GM12892 (cell line): ENCODE results near the gene RAB20.

Source experiments
- DNase-seq: peaks from one replicate; pipeline ENCODE4 v3.0.0; 2011; ENCODE audit not compliant: insufficient read length
- FAIRE-seq: peaks from 2 replicates; lab custom pipeline; 2011; peaks lifted over from hg19 to GRCh38; lab: Jason Lieb, UNC
- POLR2A ChIP-seq: IDR thresholded peaks from 2 replicates; pipeline ENCODE4 v1.6.1; 2011; ENCODE audit warnings: low read depth, low read length, control low read depth
- POLR2AphosphoS5 ChIP-seq: IDR thresholded peaks from 2 replicates; pipeline ENCODE4 v1.6.1; 2011; ENCODE audit warnings: low read depth, low read length, control low read depth
- TAF1 ChIP-seq: IDR thresholded peaks from 2 replicates; pipeline ENCODE4 v1.6.1; 2011; ENCODE audit warnings: low read depth, mild to moderate bottlenecking, control low read depth, low read length, borderline replicate concordance

RAB20 gene

DNA sequence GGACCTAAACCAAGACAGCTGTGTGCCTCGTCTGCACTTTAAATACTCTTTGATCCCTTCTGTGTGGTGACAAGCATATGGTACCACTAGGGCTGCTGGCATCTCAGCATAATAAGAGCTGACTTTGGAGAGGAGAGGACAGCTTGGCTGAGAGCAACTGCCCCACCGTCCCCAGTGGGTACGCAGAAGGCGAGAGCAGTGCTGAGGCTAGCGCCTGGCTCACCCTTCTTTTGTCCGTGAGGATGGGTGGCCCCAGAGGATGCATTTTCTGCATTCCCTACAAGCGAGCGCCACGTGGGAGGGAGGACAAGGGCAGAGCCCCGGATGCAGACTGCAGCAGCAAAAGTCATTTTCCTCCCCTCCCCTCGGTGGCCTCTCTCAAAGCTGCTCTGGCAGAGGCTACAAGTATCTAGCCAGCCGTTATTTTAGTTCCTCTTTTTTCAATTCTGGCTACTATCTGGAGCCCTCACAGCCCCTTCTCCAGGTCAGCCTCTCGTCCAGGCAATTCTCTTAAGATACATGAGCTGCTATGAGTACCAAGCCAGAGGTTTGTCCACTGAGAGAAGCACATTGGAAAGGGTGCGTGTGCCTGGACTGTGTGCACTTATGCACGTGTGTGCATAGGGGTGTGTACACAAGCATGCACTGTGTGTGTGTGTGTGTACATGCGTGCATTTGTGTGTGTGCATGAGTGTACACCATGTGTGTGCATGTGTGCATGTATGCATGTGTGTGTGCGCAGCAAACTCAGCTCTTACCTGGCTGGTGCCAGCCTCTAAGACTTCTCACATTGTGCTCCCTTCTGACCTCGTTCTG, 51.3 kb downstream of the RAB20 start:
- DNase-seq: no peak
- TF ChIP-seq POLR2A (no peak), POLR2AphosphoS5 (no peak), TAF1 (no peak)
- FAIRE-seq: no peak

DNA sequence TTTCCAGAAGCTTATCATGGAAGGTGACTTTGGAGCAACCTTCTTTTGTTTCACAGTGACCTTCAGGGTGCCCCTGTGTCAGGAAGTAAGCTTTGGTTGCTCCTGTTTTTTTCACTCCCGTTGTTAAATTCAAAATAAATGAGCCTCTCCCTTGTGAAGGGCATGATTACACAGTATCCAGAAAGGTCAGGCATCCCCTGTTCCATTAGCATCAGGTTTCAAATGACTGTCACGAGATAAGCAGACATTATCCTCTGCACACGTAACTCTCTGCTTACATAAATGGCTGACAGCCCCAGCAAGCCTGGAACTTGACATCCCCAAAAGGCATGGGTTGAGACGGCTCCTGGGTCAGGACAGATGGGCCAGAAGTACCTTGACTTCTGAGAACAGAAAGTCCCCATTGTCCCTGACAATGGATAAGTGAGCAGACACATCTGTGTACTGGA, 52.0 kb downstream of the RAB20 start:
- FAIRE-seq: no peak
- TF ChIP-seq TAF1 (no peak), POLR2A (no peak), POLR2AphosphoS5 (no peak)
- no peak for DNase-seq

DNA sequence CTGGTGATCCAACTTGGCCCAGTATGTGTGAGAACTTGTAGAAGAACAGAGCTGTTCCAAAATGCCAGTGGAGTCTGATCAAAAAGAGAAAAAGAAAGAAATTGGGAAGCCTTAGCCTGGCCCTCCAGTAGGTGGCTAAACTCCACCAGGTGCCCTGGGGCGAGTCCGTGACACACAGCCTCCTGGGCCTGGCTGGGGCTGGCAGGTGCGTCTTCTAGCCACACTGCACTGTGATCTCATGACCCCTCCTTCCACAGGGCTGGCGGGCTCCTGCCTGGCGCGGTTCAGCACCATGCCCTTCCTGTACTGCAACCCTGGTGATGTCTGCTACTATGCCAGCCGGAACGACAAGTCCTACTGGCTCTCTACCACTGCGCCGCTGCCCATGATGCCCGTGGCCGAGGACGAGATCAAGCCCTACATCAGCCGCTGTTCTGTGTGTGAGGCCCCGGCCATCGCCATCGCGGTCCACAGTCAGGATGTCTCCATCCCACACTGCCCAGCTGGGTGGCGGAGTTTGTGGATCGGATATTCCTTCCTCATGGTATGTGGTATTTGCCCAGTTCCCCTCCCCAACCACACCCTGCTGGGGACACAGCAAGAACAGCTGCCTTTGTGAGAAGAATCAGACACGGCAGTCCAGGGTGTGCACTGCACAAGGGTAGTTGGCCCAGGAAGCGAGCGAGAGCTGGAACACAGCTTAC, 53.7 kb downstream of the RAB20 start:
- FAIRE-seq (no peak), DNase-seq (no peak)
- no peak for TF ChIP-seq POLR2AphosphoS5
- TF ChIP-seq POLR2A: no peak
- no peak for TF ChIP-seq TAF1

DNA sequence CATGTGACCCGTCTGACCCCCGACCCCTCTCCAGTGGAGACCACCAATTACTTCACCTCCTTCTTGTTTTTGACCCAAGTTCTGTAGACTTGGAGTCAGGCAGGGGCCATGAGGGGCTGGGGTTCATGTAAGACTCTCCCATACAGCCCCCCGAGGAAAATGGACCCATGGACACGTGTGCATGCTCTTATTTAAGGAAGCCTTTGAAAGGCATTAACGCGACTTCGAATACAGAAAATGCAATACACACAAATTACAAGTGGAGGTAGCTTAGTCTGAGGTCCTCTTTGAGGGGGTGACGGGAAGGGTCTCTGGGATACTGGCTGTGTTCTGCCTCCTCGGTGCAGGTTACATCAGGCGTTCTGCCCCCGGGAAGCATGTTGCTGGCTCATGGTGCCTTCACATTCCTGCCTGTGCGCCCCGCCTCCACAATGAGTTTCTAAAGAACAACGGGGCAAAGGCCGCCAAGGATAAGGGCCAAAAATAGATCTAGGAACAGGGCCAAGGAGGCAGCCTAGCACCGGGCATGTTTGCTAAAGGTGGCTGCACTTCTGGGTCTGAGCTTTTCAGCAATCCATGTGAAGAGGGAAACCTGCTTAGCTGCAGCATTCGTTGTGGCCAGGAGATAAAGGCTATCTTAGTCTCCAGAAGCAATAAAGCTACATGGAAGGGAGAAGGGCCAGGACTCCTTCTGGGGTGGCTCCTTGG, 54.5 kb downstream of the RAB20 start:
- no peak for FAIRE-seq
- DNase-seq: no peak
- no peak for TF ChIP-seq POLR2AphosphoS5
- no peak for TF ChIP-seq TAF1
- no peak for TF ChIP-seq POLR2A

DNA sequence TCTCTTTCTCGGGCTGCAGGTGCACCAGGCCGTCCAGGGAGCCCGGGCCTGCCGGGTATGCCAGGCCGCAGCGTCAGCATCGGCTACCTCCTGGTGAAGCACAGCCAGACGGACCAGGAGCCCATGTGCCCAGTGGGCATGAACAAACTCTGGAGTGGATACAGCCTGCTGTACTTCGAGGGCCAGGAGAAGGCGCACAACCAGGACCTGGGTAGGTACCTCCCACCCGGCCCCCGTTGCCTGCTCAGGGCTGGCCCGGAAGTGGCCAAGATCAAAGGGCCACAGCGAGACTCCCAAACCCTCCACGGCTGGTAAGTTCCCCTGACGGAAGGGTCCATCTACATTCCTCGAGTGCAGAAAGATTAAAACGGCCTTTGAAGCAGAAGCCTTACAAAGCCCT, 55.1 kb downstream of the RAB20 start:
- FAIRE-seq: no peak
- TF ChIP-seq POLR2A (no peak), POLR2AphosphoS5 (no peak), TAF1 (no peak)

DNA sequence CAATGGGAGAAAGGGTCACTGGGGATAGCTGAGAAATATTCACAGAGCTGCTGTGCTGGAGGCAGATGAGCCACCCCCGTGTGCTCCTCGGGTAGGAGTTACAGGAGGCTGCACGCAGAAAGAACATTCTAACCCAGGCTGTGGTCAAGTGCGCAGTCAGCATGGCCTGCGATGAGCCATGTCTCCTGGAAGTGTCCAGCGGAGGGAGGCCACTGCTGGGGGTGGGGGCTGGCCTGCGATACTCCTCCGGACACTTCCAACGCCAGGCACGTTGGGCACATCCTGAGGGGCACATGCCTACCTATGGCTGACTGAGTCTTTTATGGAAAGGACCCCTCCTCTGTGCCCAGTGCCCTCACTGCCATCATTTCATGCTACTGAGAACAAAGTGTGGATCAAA, 55.9 kb downstream of the RAB20 start:
- no peak for DNase-seq
- TF ChIP-seq POLR2AphosphoS5 (no peak), POLR2A (no peak), TAF1 (no peak)
- no peak for FAIRE-seq

More for the DNA sequence above, 55.1 kb downstream of the RAB20 start:
- no peak for DNase-seq

DNA sequence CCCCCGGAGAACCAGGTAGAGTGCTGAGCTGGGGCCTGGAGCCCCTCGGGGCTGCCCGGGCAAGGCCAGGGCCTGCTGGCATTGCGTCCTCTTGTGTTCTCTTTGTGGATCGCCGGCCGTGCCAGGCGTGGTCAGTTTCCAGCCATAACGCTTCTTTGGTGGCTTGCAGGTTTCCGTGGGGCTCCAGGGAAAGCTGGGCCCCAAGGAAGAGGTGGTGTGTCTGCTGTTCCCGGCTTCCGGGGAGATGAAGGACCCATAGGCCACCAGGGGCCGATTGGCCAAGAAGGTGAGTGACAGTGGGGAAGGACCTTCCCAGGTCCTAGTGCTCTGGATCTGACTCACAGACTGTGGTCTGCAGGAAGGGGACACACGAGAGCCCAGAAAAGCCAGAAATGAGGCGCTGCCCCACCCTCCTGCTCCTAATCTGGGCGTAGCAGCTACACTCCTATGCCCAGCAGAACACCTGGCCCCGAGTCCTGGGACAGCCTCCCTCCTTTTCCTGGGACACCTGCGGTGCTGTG, 57.5 kb downstream of the RAB20 start:
- FAIRE-seq (no peak), DNase-seq (no peak)
- no peak for TF ChIP-seq TAF1
- TF ChIP-seq POLR2AphosphoS5: no peak
- no peak for TF ChIP-seq POLR2A

DNA sequence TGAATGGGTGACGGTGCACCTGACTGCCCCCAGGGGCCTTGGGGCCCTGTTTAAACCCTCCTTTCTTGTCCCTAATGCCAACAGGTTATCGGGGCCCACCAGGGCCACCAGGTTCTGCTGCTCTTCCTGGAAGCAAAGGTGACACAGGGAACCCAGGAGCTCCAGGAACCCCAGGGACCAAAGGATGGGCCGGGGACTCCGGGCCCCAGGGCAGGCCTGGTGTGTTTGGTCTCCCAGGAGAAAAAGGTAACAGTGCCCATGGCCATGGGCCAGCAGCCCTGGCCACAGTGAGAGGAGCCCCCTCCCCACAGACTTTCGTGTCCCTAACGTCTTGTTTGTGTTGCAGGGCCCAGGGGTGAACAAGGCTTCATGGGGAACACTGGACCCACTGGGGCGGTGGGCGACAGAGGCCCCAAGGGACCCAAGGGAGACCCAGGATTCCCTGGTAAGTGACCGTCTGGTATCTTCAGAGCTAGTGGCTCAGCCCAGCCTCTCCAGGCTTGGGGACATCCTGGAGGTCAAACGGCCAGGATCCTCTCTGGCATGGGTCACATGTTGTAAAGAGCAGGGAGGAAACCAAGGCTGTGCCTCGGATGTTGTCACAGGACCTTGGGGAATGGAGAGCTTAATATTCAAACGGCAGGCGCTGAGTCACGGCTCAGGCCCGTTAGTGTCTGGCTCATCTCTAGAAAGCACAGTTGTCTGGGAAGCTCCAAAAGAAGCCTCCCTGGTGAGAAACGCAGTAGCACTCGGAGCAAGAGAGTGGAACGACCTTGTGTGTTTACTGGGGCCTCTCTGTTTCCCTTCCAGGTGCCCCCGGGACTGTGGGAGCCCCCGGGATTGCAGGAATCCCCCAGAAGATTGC, 58.3 kb downstream of the RAB20 start:
- FAIRE-seq (no peak), DNase-seq (no peak)
- TF ChIP-seq POLR2A: no peak
- TF ChIP-seq TAF1: no peak
- no peak for TF ChIP-seq POLR2AphosphoS5

DNA sequence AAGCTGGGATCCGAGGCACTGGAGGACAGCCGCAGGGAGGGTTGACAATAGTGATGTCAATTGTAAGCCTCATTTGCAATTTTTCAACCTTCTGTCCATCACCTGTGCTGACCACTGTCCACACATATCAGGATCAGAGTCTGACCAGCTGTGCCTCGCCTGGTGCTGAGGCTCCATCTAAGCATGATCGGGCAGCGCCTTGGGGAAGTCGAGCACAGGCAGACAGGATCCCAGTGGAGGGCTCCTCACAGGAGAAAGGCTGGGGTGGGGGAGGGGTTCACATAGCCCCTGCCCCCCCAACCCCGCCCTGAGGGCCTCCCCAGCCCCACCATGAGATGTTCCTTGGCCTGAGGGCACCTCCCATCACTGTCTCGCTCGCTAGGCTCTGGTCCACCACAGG, 60.3 kb downstream of the RAB20 start:
- FAIRE-seq: no peak
- TF ChIP-seq POLR2AphosphoS5 (no peak), POLR2A (no peak), TAF1 (no peak)
- DNase-seq: no peak

DNA sequence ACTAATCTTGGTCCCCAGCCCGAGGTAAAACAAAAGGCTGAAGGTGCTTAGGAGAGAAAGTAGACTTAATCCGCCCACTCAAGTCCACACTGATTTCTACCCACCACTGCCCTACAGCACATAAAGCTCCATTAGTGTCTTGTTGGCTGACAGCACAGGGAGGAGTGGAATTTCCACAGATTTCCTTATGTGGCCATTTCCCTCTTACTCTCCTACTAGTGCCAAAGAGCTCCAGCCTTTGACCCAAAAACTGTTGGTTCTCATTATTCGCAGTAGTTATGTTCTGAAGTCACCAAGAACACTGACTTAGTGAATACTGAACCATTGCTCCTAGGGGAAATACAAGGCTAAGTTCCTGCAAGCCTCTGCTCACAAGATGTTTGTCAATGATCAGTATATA, 61.2 kb downstream of the RAB20 start:
- no peak for TF ChIP-seq POLR2AphosphoS5
- TF ChIP-seq TAF1: no peak
- no peak for TF ChIP-seq POLR2A
- DNase-seq: no peak
- FAIRE-seq: no peak
